SK-N-SH treated with all-trans-retinoic acid at 6 μM for 48 hours (cell line): ENCODE results near the gene GPR18.

Experiments used
- ATAC-seq: fragments of 200-7000 bp; cut with Tn5 transposase; 3 replicates; pipeline ENCODE4 v1.9.1; 2020; ENCODE audit warnings: mild to moderate bottlenecking, moderate library complexity
- ARNTL ChIP-seq: fragments of 450-650 bp; formaldehyde crosslinking; IDR thresholded peaks from 2 replicates; pipeline ENCODE4 v1.5.0; 2020; ENCODE audit warnings: low read depth, mild to moderate bottlenecking, moderate library complexity, borderline replicate concordance
- CSDC2 ChIP-seq: fragments of 250-450 bp; sonication (Bioruptor Pico); IDR thresholded peaks from 2 replicates; pipeline ENCODE4 v1.5.0; 2020; ENCODE audit warnings: mild to moderate bottlenecking, moderate library complexity
- ESRRG ChIP-seq: fragments of 250-450 bp; sonication (Bioruptor Pico); IDR thresholded peaks from 2 replicates; pipeline ENCODE4 v1.6.1; 2021; ENCODE audit warnings: mild to moderate bottlenecking
- GLIS3 ChIP-seq: fragments of 250-450 bp; sonication (Bioruptor Pico); IDR thresholded peaks from 2 replicates; pipeline ENCODE4 v1.5.0; 2020; ENCODE audit warnings: mild to moderate bottlenecking, moderate library complexity
- ISL1 ChIP-seq: fragments of 250-450 bp; sonication (Bioruptor Pico); IDR thresholded peaks from 2 replicates; pipeline ENCODE4 v2.1.2; 2022; ENCODE audit warnings: mild to moderate bottlenecking, moderate library complexity
- OSR1 ChIP-seq: fragments of 250-450 bp; sonication (Bioruptor Pico); IDR thresholded peaks from 2 replicates; pipeline ENCODE4 v1.8.0; 2022; ENCODE audit warnings: moderate library complexity, mild to moderate bottlenecking, inconsistent platforms
- PATZ1 ChIP-seq: fragments of 250-450 bp; sonication (Bioruptor Pico); IDR thresholded peaks from 2 replicates; pipeline ENCODE4 v1.8.0; 2020; ENCODE audit warnings: mild to moderate bottlenecking, moderate library complexity, borderline replicate concordance
- PPARA ChIP-seq: fragments of 250-450 bp; sonication (Bioruptor Pico); IDR thresholded peaks from 2 replicates; pipeline ENCODE4 v1.5.0; 2020; ENCODE audit warnings: mild to moderate bottlenecking, borderline replicate concordance
- RARB ChIP-seq: fragments of 250-450 bp; sonication (Bioruptor Pico); IDR thresholded peaks from 2 replicates; pipeline ENCODE4 v1.8.0; 2021; ENCODE audit warnings: mild to moderate bottlenecking, moderate library complexity
- SNAI2 ChIP-seq: fragments of 250-450 bp; sonication (Bioruptor Pico); IDR thresholded peaks from 2 replicates; pipeline ENCODE4 v1.5.0; 2020; ENCODE audit warnings: mild to moderate bottlenecking, moderate library complexity
- TCF4 ChIP-seq: fragments of 250-450 bp; sonication (Bioruptor Pico); IDR thresholded peaks from 2 replicates; pipeline ENCODE4 v1.8.0; 2021; ENCODE audit warnings: mild to moderate bottlenecking, moderate library complexity, borderline replicate concordance
- TOX ChIP-seq: fragments of 250-450 bp; sonication (Bioruptor Pico); IDR thresholded peaks from 2 replicates; pipeline ENCODE4 v1.8.0; 2021; ENCODE audit warnings: mild to moderate bottlenecking, moderate library complexity, borderline replicate concordance
- TSHZ2 ChIP-seq: fragments of 250-450 bp; sonication (Bioruptor Pico); IDR thresholded peaks from 2 replicates; pipeline ENCODE4 v1.5.0; 2020; ENCODE audit warnings: mild to moderate bottlenecking, moderate library complexity
- ZC3H10 ChIP-seq: fragments of 250-450 bp; sonication (Bioruptor Pico); IDR thresholded peaks from 2 replicates; pipeline ENCODE4 v1.5.1; 2021; ENCODE audit warnings: mild to moderate bottlenecking, moderate library complexity
- ZFP3 ChIP-seq: fragments of 250-450 bp; sonication (Bioruptor Pico); IDR thresholded peaks from 2 replicates; pipeline ENCODE4 v1.5.0; 2020; ENCODE audit warnings: mild to moderate bottlenecking, moderate library complexity
- ZFP30 ChIP-seq: fragments of 450-650 bp; formaldehyde crosslinking; IDR thresholded peaks from 2 replicates; pipeline ENCODE4 v1.5.0; 2022; ENCODE audit warnings: mild to moderate bottlenecking, moderate library complexity
- ZNF565 ChIP-seq: fragments of 450-650 bp; formaldehyde crosslinking; conservative IDR thresholded peaks from 2 replicates; pipeline ENCODE4 v1.5.0; 2020; ENCODE audit warnings: low read depth, mild to moderate bottlenecking, moderate library complexity
- ZNF70 ChIP-seq: fragments of 450-650 bp; formaldehyde crosslinking; IDR thresholded peaks from 2 replicates; pipeline ENCODE4 v1.5.0; 2020; ENCODE audit warnings: mild to moderate bottlenecking, moderate library complexity
- ZNF8 ChIP-seq: fragments of 450-650 bp; formaldehyde crosslinking; IDR thresholded peaks from 2 replicates; pipeline ENCODE4 v1.5.0; 2020; ENCODE audit warnings: mild to moderate bottlenecking, moderate library complexity
- TF ChIP-seq, protein P1 (sequence below): fragments of 250-450 bp; sonication (Bioruptor Pico); IDR thresholded peaks from 2 replicates; pipeline ENCODE4 v1.5.1; 2020; ENCODE audit warnings: low read depth, mild to moderate bottlenecking, moderate library complexity
- TF ChIP-seq, protein P2 (sequence below): fragments of 250-450 bp; sonication (Bioruptor Pico); IDR thresholded peaks from 2 replicates; pipeline ENCODE4 v1.8.0; 2021; ENCODE audit warnings: low read depth, mild to moderate bottlenecking, moderate library complexity, borderline replicate concordance

Gene GPR18

DNA sequence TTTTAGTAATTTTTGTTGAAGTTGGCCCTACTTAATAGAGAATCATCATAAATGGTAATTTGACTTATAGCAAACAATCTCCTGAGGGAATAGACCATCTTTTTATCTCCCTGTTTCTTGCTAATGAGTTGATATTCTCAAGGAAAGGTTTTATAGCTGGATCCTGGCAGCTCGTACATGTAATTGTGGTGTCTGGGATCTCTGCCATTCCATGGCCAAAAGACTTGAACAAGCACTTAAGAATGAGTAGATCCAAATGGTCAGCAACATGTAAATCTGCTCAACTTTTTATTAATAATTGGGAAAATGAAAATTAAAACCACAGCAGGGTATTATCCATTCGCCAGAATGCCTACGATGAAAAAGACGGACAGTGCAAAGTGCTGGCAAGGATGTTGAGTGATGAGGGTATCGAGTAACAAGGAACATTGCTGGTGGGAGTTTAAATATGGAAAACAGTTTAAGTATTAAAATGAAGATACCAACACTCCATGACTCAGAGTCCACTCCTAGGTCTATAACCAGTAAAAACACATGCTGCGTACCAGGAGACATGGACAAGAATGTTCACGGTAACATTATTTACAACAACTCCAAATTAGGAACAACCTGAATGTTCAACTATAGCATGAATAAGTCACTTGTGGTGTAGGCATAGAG lies 5.1 kb upstream of the GPR18 start:
- no peak for ATAC-seq
- TF ChIP-seq RARB (CRISPR knock-in tag) (no peak), ARNTL (no peak), ZFP3 (no peak), TSHZ2 (CRISPR knock-in tag) (no peak), GLIS3 (no peak), PATZ1 (no peak), TCF4 (CRISPR knock-in tag) (no peak), CSDC2 (no peak), ZC3H10 (no peak), ZFP30 (CRISPR knock-in tag) (no peak), ZNF565 (no peak), TOX (no peak)
- TF ChIP-seq, protein P1, sequence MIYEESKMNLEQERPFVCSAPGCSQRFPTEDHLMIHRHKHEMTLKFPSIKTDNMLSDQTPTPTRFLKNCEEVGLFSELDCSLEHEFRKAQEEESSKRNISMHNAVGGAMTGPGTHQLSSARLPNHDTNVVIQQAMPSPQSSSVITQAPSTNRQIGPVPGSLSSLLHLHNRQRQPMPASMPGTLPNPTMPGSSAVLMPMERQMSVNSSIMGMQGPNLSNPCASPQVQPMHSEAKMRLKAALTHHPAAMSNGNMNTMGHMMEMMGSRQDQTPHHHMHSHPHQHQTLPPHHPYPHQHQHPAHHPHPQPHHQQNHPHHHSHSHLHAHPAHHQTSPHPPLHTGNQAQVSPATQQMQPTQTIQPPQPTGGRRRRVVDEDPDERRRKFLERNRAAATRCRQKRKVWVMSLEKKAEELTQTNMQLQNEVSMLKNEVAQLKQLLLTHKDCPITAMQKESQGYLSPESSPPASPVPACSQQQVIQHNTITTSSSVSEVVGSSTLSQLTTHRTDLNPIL (CRISPR knock-in tag) = no peak
- TF ChIP-seq, protein P2, sequence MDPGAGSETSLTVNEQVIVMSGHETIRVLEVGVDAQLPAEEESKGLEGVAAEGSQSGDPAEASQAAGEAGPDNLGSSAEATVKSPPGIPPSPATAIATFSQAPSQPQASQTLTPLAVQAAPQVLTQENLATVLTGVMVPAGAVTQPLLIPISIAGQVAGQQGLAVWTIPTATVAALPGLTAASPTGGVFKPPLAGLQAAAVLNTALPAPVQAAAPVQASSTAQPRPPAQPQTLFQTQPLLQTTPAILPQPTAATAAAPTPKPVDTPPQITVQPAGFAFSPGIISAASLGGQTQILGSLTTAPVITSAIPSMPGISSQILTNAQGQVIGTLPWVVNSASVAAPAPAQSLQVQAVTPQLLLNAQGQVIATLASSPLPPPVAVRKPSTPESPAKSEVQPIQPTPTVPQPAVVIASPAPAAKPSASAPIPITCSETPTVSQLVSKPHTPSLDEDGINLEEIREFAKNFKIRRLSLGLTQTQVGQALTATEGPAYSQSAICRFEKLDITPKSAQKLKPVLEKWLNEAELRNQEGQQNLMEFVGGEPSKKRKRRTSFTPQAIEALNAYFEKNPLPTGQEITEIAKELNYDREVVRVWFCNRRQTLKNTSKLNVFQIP = no peak

DNA sequence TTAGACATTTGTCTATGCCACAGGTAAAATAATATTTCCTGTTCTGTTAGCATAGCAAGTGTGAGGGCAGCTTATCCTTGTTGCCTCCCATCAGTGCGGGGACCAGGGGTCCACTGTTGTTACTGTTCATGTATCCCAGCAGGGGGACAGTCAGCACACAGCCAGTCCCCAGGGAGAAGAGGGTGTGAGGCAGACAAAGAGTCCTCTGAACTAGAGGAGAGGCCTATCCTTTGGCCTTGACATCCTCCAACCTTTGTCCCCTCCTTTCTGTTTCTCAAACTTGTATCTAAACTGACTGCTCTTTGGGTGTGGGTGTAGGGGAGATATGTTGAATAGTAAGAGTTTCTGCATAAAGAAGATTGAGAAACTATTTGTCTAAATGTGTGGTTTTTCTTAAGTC lies 2.9 kb upstream of the GPR18 start:
- no peak for TF ChIP-seq ZFP30 (CRISPR knock-in tag)
- TF ChIP-seq ESRRG = no peak
- TF ChIP-seq ZFP3 = no peak
- TF ChIP-seq ISL1 (CRISPR knock-in tag) = no peak
- TF ChIP-seq ZNF565 = no peak
- no peak for TF ChIP-seq PPARA (CRISPR knock-in tag)
- TF ChIP-seq, protein P1 (CRISPR knock-in tag) = no peak
- no peak for TF ChIP-seq PATZ1
- no peak for TF ChIP-seq TOX
- ATAC-seq = no peak

GRCh38 chr13:99260216-99260615 lies 2.0 kb upstream of the GPR18 start:
- TF ChIP-seq ZNF70 (CRISPR knock-in tag) (no peak), ZFP30 (CRISPR knock-in tag) (no peak), TCF4 (CRISPR knock-in tag) (no peak)
- no peak for ATAC-seq

GRCh38 chr13:99258946-99259345 lies 767 bp upstream of the GPR18 start:
- no peak for ATAC-seq
- TF ChIP-seq OSR1 (no peak), ZNF8 (CRISPR knock-in tag) (no peak), ZFP30 (CRISPR knock-in tag) (no peak), RARB (CRISPR knock-in tag) (no peak), PPARA (CRISPR knock-in tag) (no peak), ISL1 (CRISPR knock-in tag) (no peak), TOX (no peak), ZC3H10 (no peak), CSDC2 (no peak), SNAI2 (CRISPR knock-in tag) (no peak), ZNF565 (no peak), ZFP3 (no peak)
- TF ChIP-seq, protein P2 = no peak
- TF ChIP-seq, protein P1 (CRISPR knock-in tag) = no peak
